ENCODE measurements around the gene SPAG8.

SPAG8 gene

DNA sequence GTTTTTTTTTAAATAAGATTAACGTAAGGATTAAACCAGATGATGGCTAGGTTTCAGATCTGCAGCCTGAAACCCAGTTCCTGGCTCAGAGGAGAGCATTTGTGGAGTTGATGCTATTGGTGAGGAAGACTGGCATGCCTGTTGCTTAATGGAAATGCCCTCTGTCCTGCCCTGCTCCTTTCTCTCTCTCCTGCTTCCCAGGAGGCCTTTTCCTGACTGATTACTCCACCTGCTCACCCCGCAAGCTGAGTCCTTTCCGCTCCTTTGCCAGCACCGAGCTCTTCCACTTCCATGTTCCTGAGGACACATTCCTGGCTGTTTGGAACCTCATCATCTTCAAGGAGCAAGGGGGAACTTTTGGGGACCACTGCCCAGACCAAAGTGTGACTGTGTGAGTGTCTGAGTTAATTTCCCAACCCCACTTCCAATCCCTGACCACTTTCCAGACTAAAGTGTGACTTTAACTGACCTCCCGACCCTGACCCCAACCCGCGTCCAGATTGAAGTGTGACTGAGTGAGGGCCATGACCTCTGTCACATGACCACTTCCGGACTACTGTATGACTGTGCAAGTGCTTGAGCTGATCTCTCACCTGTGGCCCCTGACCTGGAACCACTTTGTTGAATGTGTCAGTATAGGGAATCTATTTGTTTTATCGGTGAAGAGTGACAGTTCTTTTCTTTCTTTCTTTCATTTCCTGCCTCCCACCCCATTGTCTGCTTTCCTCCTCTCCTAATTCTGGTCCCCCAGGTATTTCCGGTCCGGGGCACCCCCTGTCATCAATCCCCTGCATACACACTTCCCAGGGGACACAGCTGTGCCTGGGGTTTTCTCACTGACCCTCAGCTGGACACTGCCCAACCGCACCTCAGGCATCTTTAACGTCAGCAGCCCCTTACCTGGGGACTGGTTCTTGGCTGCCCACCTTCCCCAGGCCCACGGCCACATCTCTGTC, 22.5 kb upstream of the SPAG8 start:
- peak overlapping the region; percentile 56 for H3K4me2 ChIP-seq (ENCODE audit: low read length)
- H3K27me3 ChIP-seq (ENCODE audit: control insufficient read depth, low read length) = no peaks in the 10 kb centered on the region
- no peaks in the 10 kb centered on the region for H3K9me3 ChIP-seq (ENCODE audit: control insufficient read depth, insufficient read depth, low read length)
- 0 out of 2 replicates have a peak, but pooled peaks cover 2% of the 10 kb centered on the region for H3F3A ChIP-seq (ENCODE audit: control insufficient read depth, insufficient read depth)
- peak overlapping the region; percentile 42 for H3K4me3 ChIP-seq (ENCODE audit: low read length)
- peaks cover 30% of the 10 kb centered on the region for H3K4me1 ChIP-seq (ENCODE audit: control insufficient read depth, low read length)
- H4K20me1 ChIP-seq (ENCODE audit: control insufficient read depth, insufficient read depth, low read depth, low read length) = no peaks in the 10 kb centered on the region
- H3K9me2 ChIP-seq (replicated peaks; ENCODE audit: control insufficient read depth, low read length) = no peaks in the 10 kb centered on the region
- peak overlapping the region; percentile 34 for H3K27ac ChIP-seq (ENCODE audit: low read depth, low read length)
- H3K79me2 ChIP-seq (ENCODE audit: control insufficient read depth, low read length) = no peaks in the 10 kb centered on the region
- TF ChIP-seq, protein P1, sequence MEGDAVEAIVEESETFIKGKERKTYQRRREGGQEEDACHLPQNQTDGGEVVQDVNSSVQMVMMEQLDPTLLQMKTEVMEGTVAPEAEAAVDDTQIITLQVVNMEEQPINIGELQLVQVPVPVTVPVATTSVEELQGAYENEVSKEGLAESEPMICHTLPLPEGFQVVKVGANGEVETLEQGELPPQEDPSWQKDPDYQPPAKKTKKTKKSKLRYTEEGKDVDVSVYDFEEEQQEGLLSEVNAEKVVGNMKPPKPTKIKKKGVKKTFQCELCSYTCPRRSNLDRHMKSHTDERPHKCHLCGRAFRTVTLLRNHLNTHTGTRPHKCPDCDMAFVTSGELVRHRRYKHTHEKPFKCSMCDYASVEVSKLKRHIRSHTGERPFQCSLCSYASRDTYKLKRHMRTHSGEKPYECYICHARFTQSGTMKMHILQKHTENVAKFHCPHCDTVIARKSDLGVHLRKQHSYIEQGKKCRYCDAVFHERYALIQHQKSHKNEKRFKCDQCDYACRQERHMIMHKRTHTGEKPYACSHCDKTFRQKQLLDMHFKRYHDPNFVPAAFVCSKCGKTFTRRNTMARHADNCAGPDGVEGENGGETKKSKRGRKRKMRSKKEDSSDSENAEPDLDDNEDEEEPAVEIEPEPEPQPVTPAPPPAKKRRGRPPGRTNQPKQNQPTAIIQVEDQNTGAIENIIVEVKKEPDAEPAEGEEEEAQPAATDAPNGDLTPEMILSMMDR (IDR thresholded peaks at IDR 0.05; ENCODE audit: low read depth, low read length, poor library complexity, severe bottlenecking) = no peak
- no peak for TF ChIP-seq EZH2phosphoT487 (IDR thresholded peaks at IDR 0.05; ENCODE audit: borderline replicate concordance, low read length)
- no peaks in the 10 kb centered on the region for H3K36me3 ChIP-seq (ENCODE audit: control insufficient read depth, low read length)

DNA sequence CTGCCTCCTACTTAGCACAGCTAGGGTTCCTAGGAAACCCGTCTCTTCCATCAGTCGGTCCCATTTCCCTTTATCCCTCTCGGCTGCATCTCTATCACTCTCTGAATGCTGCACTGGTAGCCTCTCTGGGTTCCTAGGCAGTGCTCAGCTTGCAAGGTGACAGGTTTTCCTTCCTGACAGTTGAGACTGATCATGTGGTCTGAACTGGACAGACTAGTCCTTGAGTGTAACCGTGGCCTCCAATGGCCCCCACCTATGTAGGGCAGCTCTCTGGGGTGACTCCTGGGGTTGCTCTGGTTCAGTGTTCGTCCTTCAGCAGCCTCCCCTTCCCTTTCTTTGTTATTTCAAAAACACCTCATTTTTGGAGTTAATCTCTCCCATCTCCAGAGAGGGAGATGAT, 20.8 kb upstream of the SPAG8 start:
- H3K27me3 ChIP-seq (ENCODE audit: control insufficient read depth, low read length) = no peaks in the 10 kb centered on the region
- no peaks in the 10 kb centered on the region for H4K20me1 ChIP-seq (ENCODE audit: control insufficient read depth, insufficient read depth, low read depth, low read length)
- no peak for TF ChIP-seq EZH2phosphoT487 (IDR thresholded peaks at IDR 0.05; ENCODE audit: borderline replicate concordance, low read length)
- TF ChIP-seq, protein P1 (IDR thresholded peaks at IDR 0.05; ENCODE audit: low read depth, low read length, poor library complexity, severe bottlenecking) = no peak
- peaks cover 37% of the 10 kb centered on the region for H3K4me1 ChIP-seq (ENCODE audit: control insufficient read depth, low read length)
- H3K4me3 ChIP-seq (ENCODE audit: low read length) = no peak overlapping the region
- no peaks in the 10 kb centered on the region for H3K36me3 ChIP-seq (ENCODE audit: control insufficient read depth, low read length)
- no peaks in the 10 kb centered on the region for H3K79me2 ChIP-seq (ENCODE audit: control insufficient read depth, low read length)
- H3K9me3 ChIP-seq (ENCODE audit: control insufficient read depth, insufficient read depth, low read length) = no peaks in the 10 kb centered on the region
- H3K4me2 ChIP-seq (ENCODE audit: low read length) = no peak overlapping the region
- H3K9me2 ChIP-seq (replicated peaks; ENCODE audit: control insufficient read depth, low read length) = no peaks in the 10 kb centered on the region
- 0 out of 2 replicates have a peak, but pooled peaks cover 2% of the 10 kb centered on the region for H3F3A ChIP-seq (ENCODE audit: control insufficient read depth, insufficient read depth)
- H3K27ac ChIP-seq (ENCODE audit: low read depth, low read length) = no peak overlapping the region

DNA sequence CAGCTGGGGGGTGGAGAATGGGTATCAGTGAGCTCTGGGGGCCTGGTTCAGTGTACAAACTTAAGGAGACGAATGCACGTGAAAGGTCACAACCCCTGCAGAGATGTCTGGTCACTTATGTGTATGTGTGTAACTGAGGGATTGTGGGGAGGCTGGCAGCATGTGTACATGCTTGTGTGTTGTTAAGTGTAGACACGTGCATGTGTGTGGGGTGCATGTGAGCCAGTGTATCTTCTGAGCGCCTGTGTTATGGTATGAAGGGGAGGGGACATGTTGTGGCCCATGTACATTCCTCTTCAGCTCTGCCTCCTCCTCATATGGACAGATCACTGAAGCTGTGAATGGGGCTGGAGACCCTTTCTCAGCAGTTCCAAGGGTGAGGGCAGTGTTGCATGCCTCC, 19.0 kb upstream of the SPAG8 start:
- no peak overlapping the region for H3K4me2 ChIP-seq (ENCODE audit: low read length)
- TF ChIP-seq, protein P1 (IDR thresholded peaks at IDR 0.05; ENCODE audit: low read depth, low read length, poor library complexity, severe bottlenecking) = no peak
- TF ChIP-seq EZH2phosphoT487 (IDR thresholded peaks at IDR 0.05; ENCODE audit: borderline replicate concordance, low read length) = no peak
- H4K20me1 ChIP-seq (ENCODE audit: control insufficient read depth, insufficient read depth, low read depth, low read length) = no peaks in the 10 kb centered on the region
- no peaks in the 10 kb centered on the region for H3K9me2 ChIP-seq (replicated peaks; ENCODE audit: control insufficient read depth, low read length)
- no peaks in the 10 kb centered on the region for H3K36me3 ChIP-seq (ENCODE audit: control insufficient read depth, low read length)
- H3K4me3 ChIP-seq (ENCODE audit: low read length) = no peak overlapping the region
- H3K4me1 ChIP-seq (ENCODE audit: control insufficient read depth, low read length) = peaks cover 42% of the 10 kb centered on the region
- H3K79me2 ChIP-seq (ENCODE audit: control insufficient read depth, low read length) = no peaks in the 10 kb centered on the region
- no peaks in the 10 kb centered on the region for H3K9me3 ChIP-seq (ENCODE audit: control insufficient read depth, insufficient read depth, low read length)
- no peak overlapping the region for H3K27ac ChIP-seq (ENCODE audit: low read depth, low read length)
- peaks cover 9% of the 10 kb centered on the region; the same call in 1 of the 2 replicates for H3K27me3 ChIP-seq (ENCODE audit: control insufficient read depth, low read length)
- H3F3A ChIP-seq (ENCODE audit: control insufficient read depth, insufficient read depth) = 0 out of 2 replicates have a peak, but pooled peaks cover 2% of the 10 kb centered on the region

All from DOHH2 (cell line).